Measurements from ENCODE around the gene DNAH9. TPM values are rescaled to one million over a fixed set of nuclear protein-coding genes. Genes with fewer than 3 reads are reported as not detected.

The DNAH9 gene
- total RNA-seq, 5 donors from 2014 or later (not counting 1 experiment from before 2014, with no cell fraction given), result not detected

DNA sequence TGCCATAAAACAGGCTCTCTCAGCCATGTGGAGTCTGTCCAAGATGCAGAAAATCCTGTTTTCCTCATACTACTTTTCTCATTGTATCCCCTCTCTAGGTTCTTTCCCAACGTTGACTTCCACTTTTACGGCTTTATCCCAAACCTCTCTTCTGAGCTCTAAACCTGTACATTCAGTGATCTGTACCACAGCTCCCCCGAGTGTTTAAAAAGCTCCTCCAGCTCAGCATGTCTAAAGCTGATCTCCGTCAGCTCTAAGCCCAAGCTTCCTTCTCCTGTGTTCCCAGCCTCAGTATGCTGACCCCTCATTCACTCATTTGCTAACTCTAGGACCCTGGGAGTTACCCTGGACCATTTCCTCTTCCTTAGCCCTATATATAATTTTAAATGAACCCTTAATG is 144.6 kb downstream of the DNAH9 start:
- DNase-seq, result no peak
- ChIA-PET CTCF (no interaction called here), POLR2A (no interaction called here)
- H3K4me1 Mint-ChIP-seq, result no peaks in the 10 kb centered on the region
- Histone ChIP-seq H3K4me1 (ENCODE audit: control insufficient read depth in 1 of 2, extremely low read depth in 1 of 2, insufficient read depth in 2 of 2, low read length in 2 of 2) (no peaks in the 10 kb centered on the region), H3K36me3 (ENCODE audit: control insufficient read depth in 2 of 2, extremely low read depth in 1 of 2, insufficient read depth in 1 of 2, low read length in 1 of 2) (no peaks in the 10 kb centered on the region), H3K27ac (ENCODE audit: low read length) (no peak overlapping the region), H3K4me3 (ENCODE audit: control insufficient read depth in 1 of 2, extremely low read depth in 1 of 2, low read length in 1 of 2) (no peak overlapping the region), H3K9me3 (no peaks in the 10 kb centered on the region), H3K27me3 (replicated peaks in 1 of 2; ENCODE audit: control insufficient read depth in 2 of 2, extremely low read depth in 1 of 2, insufficient read depth in 2 of 2, low read length in 1 of 2) (no peaks in the 10 kb centered on the region)
- no peak overlapping the region for H3K4me3 Mint-ChIP-seq
- WGBS (ENCODE audit: insufficient coverage), result 53% methylated on average over 4 of the region's 4 CpGs
- no peaks in the 10 kb centered on the region for H3K27me3 Mint-ChIP-seq
- no peaks in the 10 kb centered on the region for H3K36me3 Mint-ChIP-seq
- ATAC-seq (replicated peaks in 1 of 4), result no peak
- no peak overlapping the region for H3K27ac Mint-ChIP-seq
- peaks cover 10 to 22% (median 17%) of the 10 kb centered on the region in 3 donors for H3K9me3 Mint-ChIP-seq

DNA sequence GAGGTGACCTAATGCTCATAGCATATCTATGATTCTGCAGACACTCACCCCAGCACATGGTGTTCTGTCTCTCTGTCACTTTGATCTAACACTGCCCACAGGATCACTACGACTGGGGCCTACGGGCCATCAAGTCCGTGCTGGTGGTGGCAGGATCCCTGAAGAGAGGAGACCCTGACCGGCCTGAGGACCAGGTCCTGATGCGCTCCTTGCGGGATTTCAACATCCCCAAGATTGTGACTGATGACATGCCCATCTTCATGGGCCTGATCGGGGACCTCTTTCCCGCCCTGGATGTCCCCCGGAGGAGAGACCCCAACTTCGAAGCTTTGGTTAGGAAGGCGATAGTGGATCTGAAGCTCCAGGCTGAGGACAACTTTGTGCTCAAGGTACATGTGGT is 146.4 kb downstream of the DNAH9 start:
- Mint-ChIP-seq H3K4me3 (no peak overlapping the region), H3K27me3 (no peaks in the 10 kb centered on the region), H3K9me3 (peaks cover 10 to 22% (median 17%) of the 10 kb centered on the region in 3 donors), H3K36me3 (no peaks in the 10 kb centered on the region), H3K4me1 (no peaks in the 10 kb centered on the region), H3K27ac (no peak overlapping the region)
- no peaks in the 10 kb centered on the region for H3K36me3 ChIP-seq (ENCODE audit: control insufficient read depth in 2 of 2, extremely low read depth in 1 of 2, insufficient read depth in 1 of 2, low read length in 1 of 2)
- H3K4me1 ChIP-seq (ENCODE audit: control insufficient read depth in 1 of 2, extremely low read depth in 1 of 2, insufficient read depth in 2 of 2, low read length in 2 of 2), result no peaks in the 10 kb centered on the region
- POLR2A ChIA-PET, result no interaction called here
- H3K4me3 ChIP-seq (ENCODE audit: control insufficient read depth in 1 of 2, extremely low read depth in 1 of 2, low read length in 1 of 2), result no peak overlapping the region
- peaks cover 0 to 2% of the 10 kb centered on the region in 2 experiments for H3K27me3 ChIP-seq (replicated peaks in 1 of 2; ENCODE audit: control insufficient read depth in 2 of 2, extremely low read depth in 1 of 2, insufficient read depth in 2 of 2, low read length in 1 of 2)
- no peak for DNase-seq
- WGBS (ENCODE audit: insufficient coverage), result 92% methylated on average over 8 of the region's 11 CpGs
- CTCF ChIA-PET, result no interaction called here
- H3K9me3 ChIP-seq, result no peaks in the 10 kb centered on the region
- ATAC-seq (replicated peaks in 1 of 4), result no peak
- no peak overlapping the region for H3K27ac ChIP-seq (ENCODE audit: low read length)

DNA sequence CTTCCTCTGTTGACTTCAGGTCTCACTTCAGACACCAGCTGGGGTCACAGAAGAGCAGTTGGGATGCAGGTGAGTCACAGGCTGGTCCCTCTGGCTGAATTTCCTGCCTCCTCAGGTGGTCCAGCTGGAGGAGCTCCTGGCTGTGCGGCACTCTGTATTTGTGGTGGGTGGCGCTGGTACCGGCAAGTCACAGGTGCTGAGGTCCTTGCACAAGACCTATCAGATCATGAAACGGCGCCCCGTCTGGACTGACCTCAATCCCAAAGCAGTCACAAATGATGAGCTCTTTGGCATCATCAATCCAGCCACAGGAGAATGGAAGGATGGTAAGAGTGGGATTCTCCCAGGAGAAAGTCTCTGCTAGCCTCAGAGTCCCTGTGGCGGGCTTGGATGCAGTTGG is 149.2 kb downstream of the DNAH9 start:
- Mint-ChIP-seq H3K4me1 (no peaks in the 10 kb centered on the region), H3K4me3 (no peak overlapping the region), H3K27me3 (no peaks in the 10 kb centered on the region), H3K36me3 (no peaks in the 10 kb centered on the region), H3K27ac (no peak overlapping the region), H3K9me3 (peaks cover 15 to 26% (median 17%) of the 10 kb centered on the region in 3 donors)
- POLR2A ChIA-PET, result no interaction called here
- Histone ChIP-seq H3K4me3 (ENCODE audit: control insufficient read depth in 1 of 2, extremely low read depth in 1 of 2, low read length in 1 of 2) (no peak overlapping the region), H3K27ac (ENCODE audit: low read length) (no peak overlapping the region), H3K4me1 (ENCODE audit: control insufficient read depth in 1 of 2, extremely low read depth in 1 of 2, insufficient read depth in 2 of 2, low read length in 2 of 2) (no peaks in the 10 kb centered on the region), H3K27me3 (replicated peaks in 1 of 2; ENCODE audit: control insufficient read depth in 2 of 2, extremely low read depth in 1 of 2, insufficient read depth in 2 of 2, low read length in 1 of 2) (peaks cover 0 to 2% of the 10 kb centered on the region in 2 experiments), H3K9me3 (no peaks in the 10 kb centered on the region), H3K36me3 (ENCODE audit: control insufficient read depth in 2 of 2, extremely low read depth in 1 of 2, insufficient read depth in 1 of 2, low read length in 1 of 2) (no peaks in the 10 kb centered on the region)
- CTCF ChIA-PET, result no interaction called here
- DNase-seq (no peak), ATAC-seq (replicated peaks in 1 of 4) (no peak)
- WGBS (ENCODE audit: insufficient coverage), result 86% methylated on average over 4 of the region's 7 CpGs

DNA sequence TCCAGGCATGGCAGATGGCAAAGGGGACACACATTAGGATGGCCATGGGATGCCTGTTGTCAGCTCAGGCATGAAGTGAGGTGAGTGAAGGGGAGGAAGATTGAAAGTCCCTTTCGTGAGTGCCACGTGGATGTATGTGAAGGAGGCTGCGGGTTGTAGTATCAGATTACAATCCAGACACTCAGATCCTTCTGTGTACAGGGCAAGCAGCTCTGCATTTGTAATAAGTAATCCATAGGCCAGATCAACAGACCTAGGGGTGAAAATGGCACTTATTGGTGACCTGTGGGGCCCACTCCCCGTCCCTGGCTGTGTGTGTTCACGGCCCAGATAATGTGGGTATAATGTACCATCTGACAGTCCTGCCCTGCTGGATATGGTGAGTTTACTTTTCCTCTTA is 159.5 kb downstream of the DNAH9 start:
- Mint-ChIP-seq H3K4me1 (no peaks in the 10 kb centered on the region), H3K9me3 (peaks cover 0 to 12% (median 10%) of the 10 kb centered on the region in 3 donors), H3K27me3 (peaks cover 5% of the 10 kb centered on the region in 2 donors), H3K27ac (no peak overlapping the region), H3K36me3 (no peaks in the 10 kb centered on the region), H3K4me3 (no peak overlapping the region)
- Histone ChIP-seq H3K4me3 (ENCODE audit: control insufficient read depth in 1 of 2, extremely low read depth in 1 of 2, low read length in 1 of 2) (no peak overlapping the region), H3K4me1 (ENCODE audit: control insufficient read depth in 1 of 2, extremely low read depth in 1 of 2, insufficient read depth in 2 of 2, low read length in 2 of 2) (no peaks in the 10 kb centered on the region), H3K9me3 (no peaks in the 10 kb centered on the region), H3K27ac (ENCODE audit: low read length) (no peak overlapping the region), H3K27me3 (replicated peaks in 1 of 2; ENCODE audit: control insufficient read depth in 2 of 2, extremely low read depth in 1 of 2, insufficient read depth in 2 of 2, low read length in 1 of 2) (no peaks in the 10 kb centered on the region), H3K36me3 (ENCODE audit: control insufficient read depth in 2 of 2, extremely low read depth in 1 of 2, insufficient read depth in 1 of 2, low read length in 1 of 2) (no peaks in the 10 kb centered on the region)
- ATAC-seq (replicated peaks in 1 of 4) (no peak), DNase-seq (no peak)
- POLR2A ChIA-PET, result no interaction called here
- WGBS (ENCODE audit: insufficient coverage), result no CpG with 5 or more reads among the region's 5 CpGs
- CTCF ChIA-PET, result no interaction called here

DNA sequence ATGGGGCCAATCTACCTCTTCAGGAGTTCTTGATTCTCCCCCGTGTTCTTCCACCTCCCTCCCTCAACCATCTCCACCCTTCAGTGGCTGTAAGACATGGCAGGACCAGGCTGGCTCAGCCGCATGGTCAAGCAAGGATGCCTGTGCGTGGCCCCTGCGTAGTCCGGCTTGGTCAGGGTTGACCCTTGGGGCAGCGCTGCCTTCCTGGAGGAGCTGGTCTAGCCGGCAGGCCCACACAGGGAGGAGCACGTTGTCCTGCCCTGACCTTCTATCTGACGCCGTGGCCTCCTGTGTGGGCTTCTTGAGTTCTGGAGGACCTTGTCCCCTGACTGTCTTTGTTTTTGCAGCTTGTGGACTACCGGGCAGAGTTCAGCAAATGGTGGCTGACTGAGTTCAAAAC is 169.8 kb downstream of the DNAH9 start:
- ATAC-seq (replicated peaks in 1 of 4) (no peak), DNase-seq (no peak)
- Mint-ChIP-seq H3K9me3 (no peaks in the 10 kb centered on the region), H3K4me3 (no peak overlapping the region), H3K36me3 (no peaks in the 10 kb centered on the region), H3K27me3 (peaks cover 0 to 4% of the 10 kb centered on the region in 2 donors), H3K27ac (no peak overlapping the region), H3K4me1 (no peaks in the 10 kb centered on the region)
- Histone ChIP-seq H3K9me3 (no peaks in the 10 kb centered on the region), H3K4me3 (ENCODE audit: control insufficient read depth in 1 of 2, extremely low read depth in 1 of 2, low read length in 1 of 2) (no peak overlapping the region), H3K36me3 (ENCODE audit: control insufficient read depth in 2 of 2, extremely low read depth in 1 of 2, insufficient read depth in 1 of 2, low read length in 1 of 2) (no peaks in the 10 kb centered on the region), H3K4me1 (ENCODE audit: control insufficient read depth in 1 of 2, extremely low read depth in 1 of 2, insufficient read depth in 2 of 2, low read length in 2 of 2) (no peaks in the 10 kb centered on the region), H3K27ac (ENCODE audit: low read length) (no peak overlapping the region), H3K27me3 (replicated peaks in 1 of 2; ENCODE audit: control insufficient read depth in 2 of 2, extremely low read depth in 1 of 2, insufficient read depth in 2 of 2, low read length in 1 of 2) (peaks cover 0 to 5% of the 10 kb centered on the region in 2 experiments)
- 90% methylated on average over 11 of the region's 11 CpGs for WGBS (ENCODE audit: insufficient coverage)
- CTCF ChIA-PET, result no interaction called here
- POLR2A ChIA-PET, result no interaction called here

DNA sequence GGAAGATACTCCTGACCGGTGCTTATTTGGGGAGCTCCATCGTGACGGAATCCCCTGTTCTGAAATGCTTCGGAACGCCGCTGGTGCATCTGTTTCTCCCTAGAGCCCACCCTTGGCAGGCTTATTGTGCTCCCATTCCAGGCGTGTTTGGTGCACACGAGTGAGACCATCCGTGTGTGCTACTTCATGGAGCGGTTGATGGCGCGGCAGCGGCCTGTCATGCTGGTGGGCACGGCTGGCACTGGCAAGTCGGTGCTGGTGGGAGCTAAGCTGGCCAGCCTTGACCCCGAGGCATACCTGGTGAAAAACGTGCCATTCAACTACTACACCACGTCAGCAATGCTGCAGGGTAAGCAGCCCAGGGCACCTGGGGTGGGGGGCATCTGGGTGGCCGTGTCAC is 170.7 kb downstream of the DNAH9 start:
- Mint-ChIP-seq H3K27me3 (no peaks in the 10 kb centered on the region), H3K4me3 (no peak overlapping the region), H3K36me3 (no peaks in the 10 kb centered on the region), H3K9me3 (no peaks in the 10 kb centered on the region), H3K4me1 (no peaks in the 10 kb centered on the region), H3K27ac (no peak overlapping the region)
- no peaks in the 10 kb centered on the region for H3K4me1 ChIP-seq (ENCODE audit: control insufficient read depth in 1 of 2, extremely low read depth in 1 of 2, insufficient read depth in 2 of 2, low read length in 2 of 2)
- ChIA-PET POLR2A (no interaction called here), CTCF (no interaction called here)
- no peak for DNase-seq
- H3K36me3 ChIP-seq (ENCODE audit: control insufficient read depth in 2 of 2, extremely low read depth in 1 of 2, insufficient read depth in 1 of 2, low read length in 1 of 2), result no peaks in the 10 kb centered on the region
- peaks cover 0 to 5% of the 10 kb centered on the region in 2 experiments for H3K27me3 ChIP-seq (replicated peaks in 1 of 2; ENCODE audit: control insufficient read depth in 2 of 2, extremely low read depth in 1 of 2, insufficient read depth in 2 of 2, low read length in 1 of 2)
- ATAC-seq (replicated peaks in 1 of 4), result no peak
- H3K27ac ChIP-seq (ENCODE audit: low read length), result no peak overlapping the region
- H3K9me3 ChIP-seq, result no peaks in the 10 kb centered on the region
- H3K4me3 ChIP-seq (ENCODE audit: control insufficient read depth in 1 of 2, extremely low read depth in 1 of 2, low read length in 1 of 2), result no peak overlapping the region
- 78% methylated on average over 13 of the region's 19 CpGs for WGBS (ENCODE audit: insufficient coverage)

DNA sequence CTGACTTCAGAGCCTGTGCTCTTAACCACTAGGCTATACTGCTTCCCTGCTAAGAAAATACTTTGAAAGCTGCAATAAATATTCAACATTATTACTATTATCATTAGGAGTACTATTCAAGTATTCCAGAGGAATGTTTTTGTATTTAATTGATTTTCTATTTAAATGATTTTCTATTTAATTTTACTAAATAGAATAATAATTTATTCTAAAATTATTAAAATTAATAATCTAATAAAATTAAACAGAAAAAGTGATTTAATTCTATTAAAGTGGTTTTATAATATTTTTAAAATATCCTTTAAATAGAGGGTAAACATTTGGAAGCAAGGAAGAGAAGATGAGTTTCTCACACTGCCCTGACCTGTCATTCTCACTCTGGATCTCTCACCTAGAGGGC is 173.8 kb downstream of the DNAH9 start:
- DNase-seq (no peak), ATAC-seq (replicated peaks in 1 of 4) (no peak)
- Histone ChIP-seq H3K4me1 (ENCODE audit: control insufficient read depth in 1 of 2, extremely low read depth in 1 of 2, insufficient read depth in 2 of 2, low read length in 2 of 2) (no peaks in the 10 kb centered on the region), H3K36me3 (ENCODE audit: control insufficient read depth in 2 of 2, extremely low read depth in 1 of 2, insufficient read depth in 1 of 2, low read length in 1 of 2) (no peaks in the 10 kb centered on the region), H3K27me3 (replicated peaks in 1 of 2; ENCODE audit: control insufficient read depth in 2 of 2, extremely low read depth in 1 of 2, insufficient read depth in 2 of 2, low read length in 1 of 2) (peaks cover 0 to 5% of the 10 kb centered on the region in 2 experiments), H3K4me3 (ENCODE audit: control insufficient read depth in 1 of 2, extremely low read depth in 1 of 2, low read length in 1 of 2) (no peak overlapping the region), H3K27ac (ENCODE audit: low read length) (no peak overlapping the region), H3K9me3 (no peaks in the 10 kb centered on the region)
- POLR2A ChIA-PET, result interaction anchor here in 1 of 2 donors (0.6 kb wide), 1 partner anchor 720 kb away, joined by 12 read pairs; no protein-coding TSS in a partner anchor
- no peaks in the 10 kb centered on the region for H3K4me1 Mint-ChIP-seq
- CTCF ChIA-PET, result no interaction called here
- H3K9me3 Mint-ChIP-seq, result peaks cover 0 to 5% (median 0%) of the 10 kb centered on the region in 3 donors
- no peak overlapping the region for H3K27ac Mint-ChIP-seq
- no peaks in the 10 kb centered on the region for H3K27me3 Mint-ChIP-seq
- H3K36me3 Mint-ChIP-seq, result no peaks in the 10 kb centered on the region
- H3K4me3 Mint-ChIP-seq, result no peak overlapping the region
